ENCODE measurements around the gene KPTN. TPM values are rescaled to one million over a fixed set of nuclear protein-coding genes. Genes with fewer than 3 reads are reported as not detected.

Gene KPTN
- total and polyA plus RNA-seq, 4 donors, result 2.3 to 6.0 (median 4.0) TPM

DNA sequence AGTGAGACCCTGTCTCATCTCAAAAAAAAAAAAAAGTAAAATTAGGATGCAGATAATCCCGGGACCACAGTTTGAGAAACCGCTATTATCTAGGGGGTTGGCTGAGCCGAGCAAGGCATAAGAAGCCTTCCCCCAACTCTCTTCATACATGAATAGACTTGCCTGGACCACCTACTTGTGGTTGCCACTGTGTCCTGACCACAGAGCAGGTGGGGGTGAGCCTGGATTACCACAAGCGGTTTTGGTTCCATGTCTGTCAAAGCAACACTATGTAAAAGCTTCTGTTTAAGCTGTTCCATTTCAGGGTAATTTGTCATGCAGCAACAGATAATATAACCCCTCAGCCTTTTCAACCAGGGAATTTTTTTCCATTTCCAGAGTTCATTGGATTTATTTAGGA, 34.1 kb upstream of the KPTN start:
- H3K27ac ChIP-seq (ENCODE audit: low read depth in 1 of 2, low read length in 2 of 2), result no peak overlapping the region
- no peak overlapping the region for H3K9ac ChIP-seq (ENCODE audit: low read depth in 1 of 2, low read length in 2 of 2)
- no peak for DNase-seq (ENCODE audit: low spot score)
- TF ChIP-seq FOXA1 (IDR thresholded peaks at IDR 0.05), result no peak
- H3K9me3 ChIP-seq (ENCODE audit: control insufficient read depth in 4 of 4, low read length in 3 of 4), result no peaks in the 10 kb centered on the region
- H3K4me3 ChIP-seq (ENCODE audit: low read depth in 1 of 3, low read length in 3 of 3), result no peak overlapping the region
- H3K36me3 ChIP-seq (ENCODE audit: control insufficient read depth in 4 of 4, insufficient read depth in 3 of 4, low read depth in 1 of 4, low read length in 3 of 4), result no peaks in the 10 kb centered on the region
- 74% methylated on average over 4 of the region's 4 CpGs for WGBS
- peaks cover 4 to 20% (median 6%) of the 10 kb centered on the region in 4 donors for H3K4me1 ChIP-seq (ENCODE audit: control insufficient read depth in 4 of 4, insufficient read depth in 4 of 4, low read length in 3 of 4)
- H3K27me3 ChIP-seq (ENCODE audit: control insufficient read depth in 4 of 4, insufficient read depth in 4 of 4, low read length in 3 of 4), result no peaks in the 10 kb centered on the region

DNA sequence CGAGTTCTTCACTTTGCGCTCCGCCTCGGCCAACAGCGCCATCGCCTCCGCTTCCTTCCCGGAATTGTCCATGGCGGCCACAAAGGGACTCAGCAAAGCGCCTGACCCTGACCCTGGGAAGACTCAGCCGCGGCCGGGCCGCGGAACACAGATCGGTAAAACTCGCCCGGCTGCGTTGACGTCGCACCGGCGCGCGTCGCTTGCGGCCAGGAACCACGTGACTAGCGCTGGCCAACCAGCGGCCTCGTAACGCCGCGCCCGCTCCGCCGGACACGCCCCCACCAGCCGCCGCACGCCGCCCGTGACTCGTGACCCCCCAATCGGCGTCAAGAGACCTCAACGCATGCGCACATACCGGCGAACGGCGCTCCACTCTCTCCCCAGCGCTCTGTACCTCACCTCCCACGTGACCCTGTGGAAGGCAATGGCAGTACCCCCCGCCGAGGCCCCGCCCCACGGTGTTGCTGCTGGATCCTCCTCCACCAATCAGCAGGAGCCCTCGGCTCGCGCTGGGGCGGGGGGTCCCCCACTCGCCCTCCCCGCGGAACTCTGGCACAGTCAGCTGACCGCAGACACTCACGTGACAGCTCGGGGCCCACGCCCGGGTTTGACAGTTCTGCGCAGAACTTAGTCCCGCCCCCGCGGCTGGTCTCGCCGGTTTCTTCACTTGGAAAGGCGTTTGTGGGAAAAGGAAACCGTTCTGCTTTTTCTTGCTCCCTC, 31.0 kb upstream of the KPTN start, which contains the start of gene NAPA:
NAPA (minus strand) TSS at position 195 of the 720 bp plus-strand sequence; CDS start at position 72, 123 bp downstream.
- peak within 1 kb of the TSS; percentile 97 for H3K9ac ChIP-seq (ENCODE audit: low read depth in 1 of 2, low read length in 2 of 2)
- TF ChIP-seq, protein P1, sequence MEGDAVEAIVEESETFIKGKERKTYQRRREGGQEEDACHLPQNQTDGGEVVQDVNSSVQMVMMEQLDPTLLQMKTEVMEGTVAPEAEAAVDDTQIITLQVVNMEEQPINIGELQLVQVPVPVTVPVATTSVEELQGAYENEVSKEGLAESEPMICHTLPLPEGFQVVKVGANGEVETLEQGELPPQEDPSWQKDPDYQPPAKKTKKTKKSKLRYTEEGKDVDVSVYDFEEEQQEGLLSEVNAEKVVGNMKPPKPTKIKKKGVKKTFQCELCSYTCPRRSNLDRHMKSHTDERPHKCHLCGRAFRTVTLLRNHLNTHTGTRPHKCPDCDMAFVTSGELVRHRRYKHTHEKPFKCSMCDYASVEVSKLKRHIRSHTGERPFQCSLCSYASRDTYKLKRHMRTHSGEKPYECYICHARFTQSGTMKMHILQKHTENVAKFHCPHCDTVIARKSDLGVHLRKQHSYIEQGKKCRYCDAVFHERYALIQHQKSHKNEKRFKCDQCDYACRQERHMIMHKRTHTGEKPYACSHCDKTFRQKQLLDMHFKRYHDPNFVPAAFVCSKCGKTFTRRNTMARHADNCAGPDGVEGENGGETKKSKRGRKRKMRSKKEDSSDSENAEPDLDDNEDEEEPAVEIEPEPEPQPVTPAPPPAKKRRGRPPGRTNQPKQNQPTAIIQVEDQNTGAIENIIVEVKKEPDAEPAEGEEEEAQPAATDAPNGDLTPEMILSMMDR (IDR thresholded peaks at IDR 0.05; ENCODE audit: low read depth, low read length, missing input control), result no peak
- peak; percentile 95 for TF ChIP-seq SP1 (IDR thresholded peaks at IDR 0.05)
- TF ChIP-seq FOXA1 (IDR thresholded peaks at IDR 0.05), result no peak
- peak; percentile 39 to 60 for TF ChIP-seq HNF4A (conservative IDR thresholded peaks at IDR 0.05)
- TF ChIP-seq GABPA (IDR thresholded peaks at IDR 0.05 in 1 of 2, conservative IDR thresholded peaks at IDR 0.05 in 1 of 2), result peak in 1 of 2 donors; percentile 76
- TF ChIP-seq, protein P2, sequence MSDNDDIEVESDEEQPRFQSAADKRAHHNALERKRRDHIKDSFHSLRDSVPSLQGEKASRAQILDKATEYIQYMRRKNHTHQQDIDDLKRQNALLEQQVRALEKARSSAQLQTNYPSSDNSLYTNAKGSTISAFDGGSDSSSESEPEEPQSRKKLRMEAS (IDR thresholded peaks at IDR 0.05), result peak; percentile 73
- TF ChIP-seq NR2F2 (IDR thresholded peaks at IDR 0.05), result peak; percentile 59
- TF ChIP-seq, protein P3, sequence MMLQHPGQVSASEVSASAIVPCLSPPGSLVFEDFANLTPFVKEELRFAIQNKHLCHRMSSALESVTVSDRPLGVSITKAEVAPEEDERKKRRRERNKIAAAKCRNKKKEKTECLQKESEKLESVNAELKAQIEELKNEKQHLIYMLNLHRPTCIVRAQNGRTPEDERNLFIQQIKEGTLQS (IDR thresholded peaks at IDR 0.05), result peak; percentile 49
- no peak for TF ChIP-seq FOXA2 (IDR thresholded peaks at IDR 0.05)
- TF ChIP-seq TAF1 (conservative IDR thresholded peaks at IDR 0.05), result peak; percentile 43
- peak; percentile 86 to 89 for TF ChIP-seq RAD21 (IDR thresholded peaks at IDR 0.05)
- TF ChIP-seq, protein P4, sequence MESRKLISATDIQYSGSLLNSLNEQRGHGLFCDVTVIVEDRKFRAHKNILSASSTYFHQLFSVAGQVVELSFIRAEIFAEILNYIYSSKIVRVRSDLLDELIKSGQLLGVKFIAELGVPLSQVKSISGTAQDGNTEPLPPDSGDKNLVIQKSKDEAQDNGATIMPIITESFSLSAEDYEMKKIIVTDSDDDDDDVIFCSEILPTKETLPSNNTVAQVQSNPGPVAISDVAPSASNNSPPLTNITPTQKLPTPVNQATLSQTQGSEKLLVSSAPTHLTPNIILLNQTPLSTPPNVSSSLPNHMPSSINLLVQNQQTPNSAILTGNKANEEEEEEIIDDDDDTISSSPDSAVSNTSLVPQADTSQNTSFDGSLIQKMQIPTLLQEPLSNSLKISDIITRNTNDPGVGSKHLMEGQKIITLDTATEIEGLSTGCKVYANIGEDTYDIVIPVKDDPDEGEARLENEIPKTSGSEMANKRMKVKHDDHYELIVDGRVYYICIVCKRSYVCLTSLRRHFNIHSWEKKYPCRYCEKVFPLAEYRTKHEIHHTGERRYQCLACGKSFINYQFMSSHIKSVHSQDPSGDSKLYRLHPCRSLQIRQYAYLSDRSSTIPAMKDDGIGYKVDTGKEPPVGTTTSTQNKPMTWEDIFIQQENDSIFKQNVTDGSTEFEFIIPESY (IDR thresholded peaks at IDR 0.05), result peak; percentile 96
- peak; percentile 85 to 89 for TF ChIP-seq EGR1 (IDR thresholded peaks at IDR 0.05; ENCODE audit: low read depth in 2 of 2)
- peak in 1 of 2 donors; percentile 52 for TF ChIP-seq JUND (IDR thresholded peaks at IDR 0.05)
- no peak for TF ChIP-seq HNF4G (IDR thresholded peaks at IDR 0.05)
- TF ChIP-seq RXRA (IDR thresholded peaks at IDR 0.05), result peak in 1 of 2 donors; percentile 63
- peak; percentile 89 for TF ChIP-seq YY1 (IDR thresholded peaks at IDR 0.05)
- TF ChIP-seq, protein P5, sequence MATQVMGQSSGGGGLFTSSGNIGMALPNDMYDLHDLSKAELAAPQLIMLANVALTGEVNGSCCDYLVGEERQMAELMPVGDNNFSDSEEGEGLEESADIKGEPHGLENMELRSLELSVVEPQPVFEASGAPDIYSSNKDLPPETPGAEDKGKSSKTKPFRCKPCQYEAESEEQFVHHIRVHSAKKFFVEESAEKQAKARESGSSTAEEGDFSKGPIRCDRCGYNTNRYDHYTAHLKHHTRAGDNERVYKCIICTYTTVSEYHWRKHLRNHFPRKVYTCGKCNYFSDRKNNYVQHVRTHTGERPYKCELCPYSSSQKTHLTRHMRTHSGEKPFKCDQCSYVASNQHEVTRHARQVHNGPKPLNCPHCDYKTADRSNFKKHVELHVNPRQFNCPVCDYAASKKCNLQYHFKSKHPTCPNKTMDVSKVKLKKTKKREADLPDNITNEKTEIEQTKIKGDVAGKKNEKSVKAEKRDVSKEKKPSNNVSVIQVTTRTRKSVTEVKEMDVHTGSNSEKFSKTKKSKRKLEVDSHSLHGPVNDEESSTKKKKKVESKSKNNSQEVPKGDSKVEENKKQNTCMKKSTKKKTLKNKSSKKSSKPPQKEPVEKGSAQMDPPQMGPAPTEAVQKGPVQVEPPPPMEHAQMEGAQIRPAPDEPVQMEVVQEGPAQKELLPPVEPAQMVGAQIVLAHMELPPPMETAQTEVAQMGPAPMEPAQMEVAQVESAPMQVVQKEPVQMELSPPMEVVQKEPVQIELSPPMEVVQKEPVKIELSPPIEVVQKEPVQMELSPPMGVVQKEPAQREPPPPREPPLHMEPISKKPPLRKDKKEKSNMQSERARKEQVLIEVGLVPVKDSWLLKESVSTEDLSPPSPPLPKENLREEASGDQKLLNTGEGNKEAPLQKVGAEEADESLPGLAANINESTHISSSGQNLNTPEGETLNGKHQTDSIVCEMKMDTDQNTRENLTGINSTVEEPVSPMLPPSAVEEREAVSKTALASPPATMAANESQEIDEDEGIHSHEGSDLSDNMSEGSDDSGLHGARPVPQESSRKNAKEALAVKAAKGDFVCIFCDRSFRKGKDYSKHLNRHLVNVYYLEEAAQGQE (IDR thresholded peaks at IDR 0.05), result peak; percentile 59
- H3K27ac ChIP-seq (ENCODE audit: low read depth in 1 of 2, low read length in 2 of 2), result peak within 1 kb of the TSS; percentile 87 to 98
- DNase-seq (ENCODE audit: low spot score), result peak; percentile 100
- H3K36me3 ChIP-seq (ENCODE audit: control insufficient read depth in 4 of 4, insufficient read depth in 3 of 4, low read depth in 1 of 4, low read length in 3 of 4), result no peaks in the 10 kb centered on the region
- WGBS, result under 1% methylated on average over 78 of the region's 78 CpGs
- peak within 1 kb of the TSS; percentile 72 to 100 (median 96) for H3K4me3 ChIP-seq (ENCODE audit: low read depth in 1 of 3, low read length in 3 of 3)
- no peaks in the 10 kb centered on the region for H3K27me3 ChIP-seq (ENCODE audit: control insufficient read depth in 4 of 4, insufficient read depth in 4 of 4, low read length in 3 of 4)
- no peaks in the 10 kb centered on the region for H3K9me3 ChIP-seq (ENCODE audit: control insufficient read depth in 4 of 4, low read length in 3 of 4)
- peaks cover 14 to 48% (median 35%) of the 10 kb centered on the region in 4 donors for H3K4me1 ChIP-seq (ENCODE audit: control insufficient read depth in 4 of 4, insufficient read depth in 4 of 4, low read length in 3 of 4)

All from liver (tissue), 9 donors.